Measurements from ENCODE around the gene RALY. TPM values are rescaled to one million over a fixed set of nuclear protein-coding genes. Genes with fewer than 3 reads are reported as not detected.
"Not testable (repeated sequence)": the region's sequence is repeated elsewhere in the genome, so short reads cannot be mapped to it uniquely, and the experiment has no call there.

The RALY gene
- total and polyA plus RNA-seq, 2 experiments from 2014 or later = 122 to 240 TPM

- 89% methylated on average over 3 of the region's 3 CpGs for WGBS (ENCODE audit: low lambda C conversion rate, missing lambda C conversion rate)
- Histone ChIP-seq H3K4me1 (ENCODE audit: insufficient read depth) (peaks cover 17% of the 10 kb centered on the region), H3K4me2 (no peak overlapping the region), H2AFZ (no peak overlapping the region), H3K9me3 (ENCODE audit: low read depth) (no peaks in the 10 kb centered on the region), H3K9me2 (replicated peaks; ENCODE audit: insufficient read depth) (no peaks in the 10 kb centered on the region), H3K4me3 (no peak overlapping the region), H4K20me1 (ENCODE audit: insufficient read depth, poor library complexity, severe bottlenecking) (peaks cover 95% of the 10 kb centered on the region), H3K36me3 (replicated peaks; ENCODE audit: insufficient read depth, low read depth) (no peaks in the 10 kb centered on the region), H3K79me2 (peaks cover 96% of the 10 kb centered on the region), H3K27me3 (no peaks in the 10 kb centered on the region), H3K27ac (no peak overlapping the region)
- DNase-seq (ENCODE audit: low spot score) = no peak
- no peak for TF ChIP-seq EZH2 (IDR thresholded peaks at IDR 0.05; ENCODE audit: borderline replicate concordance)
- no peak for TF ChIP-seq EZH2phosphoT487 (IDR thresholded peaks at IDR 0.05; ENCODE audit: low read depth, severe bottlenecking, unreplicated experiment)
- no peak for TF ChIP-seq CTCF (IDR thresholded peaks at IDR 0.05; ENCODE audit: poor library complexity)
Measured at GRCh38 chr20:34022839-34023234, 29.1 kb downstream of the RALY start.

- TF ChIP-seq EZH2 (IDR thresholded peaks at IDR 0.05; ENCODE audit: borderline replicate concordance) (no peak), CTCF (IDR thresholded peaks at IDR 0.05; ENCODE audit: poor library complexity) (no peak), EZH2phosphoT487 (IDR thresholded peaks at IDR 0.05; ENCODE audit: low read depth, severe bottlenecking, unreplicated experiment) (no peak)
- Histone ChIP-seq H3K27me3 (no peaks in the 10 kb centered on the region), H3K9me3 (ENCODE audit: low read depth) (no peaks in the 10 kb centered on the region), H3K4me2 (no peak overlapping the region), H3K36me3 (replicated peaks; ENCODE audit: insufficient read depth, low read depth) (no peaks in the 10 kb centered on the region), H3K4me1 (ENCODE audit: insufficient read depth) (peaks cover 17% of the 10 kb centered on the region), H2AFZ (no peak overlapping the region), H3K79me2 (peaks cover 95% of the 10 kb centered on the region), H3K9me2 (replicated peaks; ENCODE audit: insufficient read depth) (no peaks in the 10 kb centered on the region), H3K4me3 (no peak overlapping the region), H3K27ac (no peak overlapping the region), H4K20me1 (ENCODE audit: insufficient read depth, poor library complexity, severe bottlenecking) (peaks cover 91% of the 10 kb centered on the region)
- WGBS (ENCODE audit: low lambda C conversion rate, missing lambda C conversion rate) = 73% methylated on average over 8 of the region's 8 CpGs
- DNase-seq (ENCODE audit: low spot score) = no peak
Measured at GRCh38 chr20:34023937-34024722, 30.4 kb downstream of the RALY start.

- no peak overlapping the region for H3K4me3 ChIP-seq
- no peaks in the 10 kb centered on the region for H3K36me3 ChIP-seq (replicated peaks; ENCODE audit: insufficient read depth, low read depth)
- no peak for TF ChIP-seq EZH2phosphoT487 (IDR thresholded peaks at IDR 0.05; ENCODE audit: low read depth, severe bottlenecking, unreplicated experiment)
- TF ChIP-seq CTCF (IDR thresholded peaks at IDR 0.05; ENCODE audit: poor library complexity) = no peak
- TF ChIP-seq EZH2 (IDR thresholded peaks at IDR 0.05; ENCODE audit: borderline replicate concordance) = no peak
- H3K79me2 ChIP-seq = peaks cover 96% of the 10 kb centered on the region
- no peak overlapping the region for H3K27ac ChIP-seq
- 31% methylated on average over 5 of the region's 5 CpGs for WGBS (ENCODE audit: low lambda C conversion rate, missing lambda C conversion rate)
- no peak overlapping the region for H3K4me2 ChIP-seq
- H4K20me1 ChIP-seq (ENCODE audit: insufficient read depth, poor library complexity, severe bottlenecking) = peaks cover 92% of the 10 kb centered on the region
- H3K4me1 ChIP-seq (ENCODE audit: insufficient read depth) = peaks cover 17% of the 10 kb centered on the region
- H3K9me3 ChIP-seq (ENCODE audit: low read depth) = no peaks in the 10 kb centered on the region
- no peaks in the 10 kb centered on the region for H3K9me2 ChIP-seq (replicated peaks; ENCODE audit: insufficient read depth)
- no peak for DNase-seq (ENCODE audit: low spot score)
- no peak overlapping the region for H2AFZ ChIP-seq
- no peaks in the 10 kb centered on the region for H3K27me3 ChIP-seq
Measured at GRCh38 chr20:34024723-34025351, 31.1 kb downstream of the RALY start.

- not testable (repeated sequence) for H3K9me2 ChIP-seq (replicated peaks; ENCODE audit: insufficient read depth); H3K9me3 ChIP-seq (ENCODE audit: low read depth); H3K4me3 ChIP-seq; H2AFZ ChIP-seq; H3K27me3 ChIP-seq; H3K27ac ChIP-seq; DNase-seq (ENCODE audit: low spot score); H3K4me2 ChIP-seq; H3K36me3 ChIP-seq (replicated peaks; ENCODE audit: insufficient read depth, low read depth)
- 97% methylated on average over 6 of the region's 6 CpGs for WGBS (ENCODE audit: low lambda C conversion rate, missing lambda C conversion rate)
- Histone ChIP-seq H4K20me1 (ENCODE audit: insufficient read depth, poor library complexity, severe bottlenecking) (peaks cover 79% of the 10 kb centered on the region), H3K79me2 (peaks cover 92% of the 10 kb centered on the region), H3K4me1 (ENCODE audit: insufficient read depth) (peaks cover 17% of the 10 kb centered on the region)
Measured at GRCh38 chr20:34028013-34028412, 34.3 kb downstream of the RALY start.

All from hepatocyte (in vitro differentiated cells).